NCI-H510A treated with DMSO at 0.1 percent for 48 hours (cell line): Measurements from ENCODE around the gene PFKFB3.
"Not testable (repeated sequence)": the region's sequence is repeated elsewhere in the genome, so short reads cannot be mapped to it uniquely, and the experiment has no call there.

Experiments used
- DNase-seq: peaks from one replicate; lab custom pipeline; 2025; lab: John Stamatoyannopoulos, UW

PFKFB3 gene

DNA sequence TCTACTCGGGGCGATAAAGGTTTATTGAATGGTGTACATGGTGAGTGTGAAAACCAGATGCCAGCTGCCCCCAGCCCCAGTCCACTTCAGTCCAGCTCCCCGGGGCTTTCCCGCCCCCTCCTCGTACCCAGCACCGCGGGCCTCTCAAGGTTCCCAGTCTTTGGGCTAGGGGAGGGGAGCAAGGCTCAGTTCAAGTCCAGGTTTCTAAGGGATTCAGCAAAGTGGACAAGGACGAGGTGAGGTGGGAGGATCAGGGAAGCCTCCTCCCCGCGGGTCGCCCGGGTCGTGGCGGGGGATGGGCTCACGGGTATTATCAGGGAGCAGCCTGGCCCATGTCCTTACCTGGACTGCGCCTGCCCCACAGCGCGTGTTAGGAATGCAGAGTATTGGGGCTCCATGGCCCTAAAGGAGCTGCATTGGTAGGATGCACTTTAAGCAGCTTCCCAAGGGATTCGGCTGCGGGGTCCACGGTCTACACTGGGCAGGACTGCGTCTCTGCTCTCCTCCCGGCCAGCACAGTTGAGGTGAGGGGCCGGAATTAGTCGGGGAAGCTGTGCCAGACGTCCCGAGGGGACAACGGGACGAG lies 541 bp upstream of the PFKFB3 start:
- DNase-seq = no peak

GRCh38 chr10:6203331-6204062 lies 765 bp downstream of the PFKFB3 start:
- DNase-seq = no peak

- no peak for DNase-seq
Measured at GRCh38 chr10:6204063-6204340, 1.3 kb downstream of the PFKFB3 start.

- DNase-seq = no peak
Measured at GRCh38 chr10:6204341-6205191, 1.8 kb downstream of the PFKFB3 start.

GRCh38 chr10:6206486-6206885 lies 3.8 kb downstream of the PFKFB3 start:
- DNase-seq = not testable (repeated sequence)

DNA sequence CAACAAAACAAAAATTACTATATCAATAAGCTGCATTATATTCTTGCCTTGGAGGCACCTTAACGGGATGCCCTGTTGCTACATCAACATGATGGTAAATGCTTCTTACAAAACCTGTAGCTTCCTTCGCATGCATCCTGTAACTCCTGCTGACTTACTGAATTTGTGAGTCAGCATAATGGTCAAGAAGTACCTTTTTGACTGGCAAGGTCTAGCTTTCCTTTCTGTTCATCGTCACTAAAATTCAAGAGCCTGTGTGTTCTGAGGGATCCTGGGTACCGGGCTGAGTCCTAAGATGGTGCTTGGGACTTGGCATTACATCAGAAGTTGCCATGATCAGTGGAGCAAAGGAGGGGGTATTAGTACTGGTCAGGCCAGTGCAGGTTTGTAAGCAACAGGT lies 4.9 kb downstream of the PFKFB3 start:
- DNase-seq = no peak

- no peak for DNase-seq
Measured at GRCh38 chr10:6208799-6209235, 6.1 kb downstream of the PFKFB3 start.

GRCh38 chr10:6211341-6211670 lies 8.6 kb downstream of the PFKFB3 start:
- DNase-seq = no peak

GRCh38 chr10:6211671-6212635 lies 9.2 kb downstream of the PFKFB3 start:
- no peak for DNase-seq

DNA sequence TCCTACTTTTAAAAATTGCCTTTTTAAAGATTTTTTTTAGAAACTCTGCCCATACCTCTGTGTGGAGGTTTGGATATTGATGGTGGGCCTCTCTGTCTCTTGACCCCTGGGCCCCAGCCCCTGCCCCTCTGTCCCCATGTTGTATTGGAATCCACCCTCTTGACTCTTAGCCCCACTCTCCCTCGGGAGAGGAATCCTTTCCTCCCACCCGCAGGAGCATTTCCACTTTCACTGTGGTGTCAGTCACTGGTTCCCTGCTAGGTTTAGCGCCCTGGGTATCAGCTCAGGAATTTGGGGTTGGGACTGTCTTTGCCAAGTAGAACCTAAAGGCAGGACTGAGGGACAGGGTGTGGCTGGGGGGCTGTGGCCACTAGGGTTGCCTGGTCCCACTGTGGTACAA lies 10.1 kb downstream of the PFKFB3 start:
- DNase-seq = no peak

GRCh38 chr10:6213257-6213905 lies 10.6 kb downstream of the PFKFB3 start:
- DNase-seq = no peak

- no peak for DNase-seq
Measured at GRCh38 chr10:6213908-6214307, 11.2 kb downstream of the PFKFB3 start.

DNA sequence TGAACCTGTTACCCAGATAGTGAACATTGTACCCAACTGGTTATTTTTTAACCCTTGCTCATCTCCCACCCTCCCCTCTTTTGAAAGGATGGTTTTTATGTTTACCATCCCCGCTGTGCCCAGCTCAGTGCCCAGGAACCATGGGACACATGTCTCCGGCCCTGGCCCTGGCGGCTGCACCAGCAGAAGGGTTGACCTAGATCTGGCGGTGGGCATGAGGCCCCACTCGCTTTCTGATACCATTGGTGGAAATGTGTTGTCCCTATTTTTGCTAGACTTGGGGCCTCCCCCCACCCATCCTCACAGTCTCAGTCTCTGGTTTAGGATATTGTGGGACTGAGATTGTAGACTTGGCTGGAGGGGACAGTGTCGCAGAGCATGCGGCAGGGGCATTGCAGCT lies 11.9 kb downstream of the PFKFB3 start:
- DNase-seq = no peak

DNA sequence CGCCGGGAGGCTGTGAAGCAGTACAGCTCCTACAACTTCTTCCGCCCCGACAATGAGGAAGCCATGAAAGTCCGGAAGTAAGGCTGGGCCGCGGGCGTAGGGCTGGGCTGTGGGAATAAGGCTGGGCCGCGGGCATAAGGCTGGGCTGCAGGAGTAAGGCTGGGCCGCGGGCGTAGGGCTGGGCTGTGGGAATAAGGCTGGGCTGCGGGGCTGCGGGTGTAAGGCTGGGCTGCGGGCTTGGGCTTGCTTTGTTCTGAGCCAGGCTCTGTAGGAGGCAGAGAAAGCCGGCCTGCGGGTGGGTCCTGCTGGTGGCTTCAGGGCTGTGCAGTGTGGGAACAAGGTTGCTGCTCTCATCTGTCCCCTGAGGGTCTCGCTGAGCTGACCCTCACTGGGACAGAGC lies 12.5 kb downstream of the PFKFB3 start:
- DNase-seq = no peak

DNA sequence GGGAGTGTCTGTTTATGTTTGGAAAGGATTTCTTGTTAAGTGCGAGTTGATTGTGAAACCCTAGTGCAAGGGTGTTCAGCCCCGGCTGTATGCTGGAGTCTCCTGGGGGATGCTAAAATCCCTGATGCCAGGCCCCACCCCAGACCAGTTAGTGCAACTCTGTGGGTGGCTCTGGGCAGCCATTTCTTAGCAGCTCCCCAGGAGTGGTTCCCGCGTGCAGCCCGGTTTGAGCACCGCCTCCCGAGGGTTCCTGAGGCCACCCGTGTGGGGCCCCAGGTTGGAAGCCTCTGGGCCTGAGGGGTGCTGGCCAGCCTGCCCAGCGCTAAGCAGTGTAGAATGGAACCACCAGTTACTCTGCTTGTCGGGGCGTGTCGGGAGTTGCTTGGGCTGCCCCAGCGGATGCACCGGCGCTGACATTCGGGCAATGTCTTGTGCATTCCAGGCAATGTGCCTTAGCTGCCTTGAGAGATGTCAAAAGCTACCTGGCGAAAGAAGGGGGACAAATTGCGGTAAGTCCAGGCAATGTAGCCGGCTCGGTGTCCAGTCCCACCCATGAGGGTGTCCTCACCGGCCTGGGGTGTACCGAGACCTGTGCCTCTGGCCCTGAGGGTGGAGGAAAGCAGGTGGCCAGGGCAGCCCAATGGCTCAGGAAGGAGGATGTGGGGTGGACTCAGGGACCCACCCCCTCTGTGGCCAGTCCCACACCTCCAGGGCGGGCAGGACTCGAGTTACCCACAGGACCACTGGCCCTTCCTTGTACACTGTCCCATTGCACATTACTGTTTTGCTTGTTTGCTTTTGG lies 13.2 kb downstream of the PFKFB3 start:
- DNase-seq = no peak

DNA sequence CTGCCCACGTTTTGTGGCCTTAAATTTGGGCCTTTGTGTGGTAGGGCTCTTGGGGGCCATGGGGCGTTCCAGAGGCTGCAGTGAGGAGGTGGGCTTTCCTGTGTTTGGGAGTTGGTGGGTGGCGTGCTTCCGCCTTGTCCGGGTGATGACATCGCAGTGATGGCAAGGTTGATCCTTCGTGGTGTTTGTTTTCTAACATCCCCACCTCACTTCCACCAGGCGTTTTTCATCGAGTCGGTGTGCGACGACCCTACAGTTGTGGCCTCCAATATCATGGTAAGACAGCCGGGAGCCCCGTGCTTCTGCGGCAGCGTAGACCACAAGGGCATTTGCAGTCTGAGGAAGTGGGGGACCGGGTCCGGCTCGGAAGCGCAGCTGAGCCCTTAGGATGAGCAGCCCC lies 14.2 kb downstream of the PFKFB3 start:
- no peak for DNase-seq

GRCh38 chr10:6217611-6218010 lies 14.9 kb downstream of the PFKFB3 start:
- no peak for DNase-seq

DNA sequence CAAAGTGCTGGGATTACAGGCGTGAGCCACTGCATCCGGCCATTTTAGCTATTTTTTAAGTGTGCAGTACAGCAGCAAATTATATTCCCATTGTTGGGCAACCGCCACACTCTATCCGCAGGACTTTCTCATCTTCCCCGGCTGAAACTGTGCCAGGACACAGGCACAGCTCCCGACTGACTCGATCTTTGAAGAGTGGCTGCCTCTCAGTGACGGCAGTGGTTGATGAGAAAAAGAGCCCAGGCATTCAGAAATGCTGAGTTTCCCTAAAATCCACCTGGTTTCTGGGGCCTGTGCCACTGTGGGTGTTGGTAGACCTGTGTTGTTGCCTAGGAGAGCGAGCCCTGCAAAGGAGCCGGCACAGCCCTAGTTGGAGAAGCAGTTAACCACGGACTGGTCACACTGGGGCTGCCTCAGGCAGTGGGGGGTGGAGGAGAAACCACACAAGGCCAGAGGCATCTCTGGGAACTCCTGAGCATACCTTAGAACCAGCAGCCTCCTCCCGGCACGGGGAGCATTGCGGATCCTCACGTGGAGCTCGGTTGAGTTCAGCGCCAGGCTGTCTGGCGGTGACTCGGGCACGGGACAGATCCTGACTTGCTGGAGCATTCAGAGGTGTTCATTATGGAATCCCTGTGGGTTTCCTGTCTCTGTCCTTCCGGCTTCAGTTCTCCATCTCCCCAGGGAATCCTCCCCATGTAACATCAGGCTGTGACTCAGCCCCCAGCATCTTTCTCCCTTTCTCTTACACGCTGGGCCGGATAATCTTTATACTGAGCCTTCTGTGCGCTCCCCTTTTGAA lies 16.2 kb downstream of the PFKFB3 start:
- DNase-seq = no peak

GRCh38 chr10:6219494-6219836 lies 16.7 kb downstream of the PFKFB3 start:
- no peak for DNase-seq
